GM13976 (cell line): ENCODE data around the gene GNAZ.

Experiments used
- DNase-seq: peaks from one replicate; pipeline ENCODE4 v3.0.0; 2012; ENCODE audit warnings: low spot score
- in situ Hi-C: fragments of 300-500 bp; cut with MboI; formaldehyde crosslinking; loops from one replicate; pipeline ENCODE4 v1.12.0; 2022; ENCODE audit warnings: low sequenced_read_pairs, mixed read lengths, inconsistent platforms; ENCODE audit not compliant: unreplicated experiment
- TF ChIP-seq, protein P1 (sequence below): IDR thresholded peaks from 2 replicates; pipeline ENCODE4 v1.5.1; 2012; ENCODE audit warnings: borderline replicate concordance, mild to moderate bottlenecking; ENCODE audit not compliant: insufficient read depth; ENCODE audit errors: extremely low read depth, missing control alignments, control extremely low read depth

GNAZ gene

DNA sequence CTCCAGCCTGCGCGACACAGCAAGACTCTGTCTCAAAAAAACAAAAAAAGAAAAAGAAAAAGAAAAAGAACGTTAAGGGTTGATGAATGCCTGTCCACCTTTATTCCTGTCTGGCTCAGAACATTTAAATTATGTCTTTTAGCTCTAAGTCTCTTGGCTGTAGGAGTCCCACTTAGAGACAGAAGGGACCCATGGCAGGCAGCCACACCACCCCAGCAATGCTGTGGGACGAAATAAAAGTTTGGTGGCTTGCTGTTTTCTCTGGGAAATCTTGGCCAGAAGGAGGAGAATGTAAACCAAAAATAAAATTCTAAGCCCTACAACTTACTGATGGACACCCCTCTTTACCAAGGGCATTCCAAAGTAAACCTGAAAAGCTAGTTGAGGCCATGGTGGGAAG lies 38.9 kb upstream of the GNAZ start:
- TF ChIP-seq, protein P1, sequence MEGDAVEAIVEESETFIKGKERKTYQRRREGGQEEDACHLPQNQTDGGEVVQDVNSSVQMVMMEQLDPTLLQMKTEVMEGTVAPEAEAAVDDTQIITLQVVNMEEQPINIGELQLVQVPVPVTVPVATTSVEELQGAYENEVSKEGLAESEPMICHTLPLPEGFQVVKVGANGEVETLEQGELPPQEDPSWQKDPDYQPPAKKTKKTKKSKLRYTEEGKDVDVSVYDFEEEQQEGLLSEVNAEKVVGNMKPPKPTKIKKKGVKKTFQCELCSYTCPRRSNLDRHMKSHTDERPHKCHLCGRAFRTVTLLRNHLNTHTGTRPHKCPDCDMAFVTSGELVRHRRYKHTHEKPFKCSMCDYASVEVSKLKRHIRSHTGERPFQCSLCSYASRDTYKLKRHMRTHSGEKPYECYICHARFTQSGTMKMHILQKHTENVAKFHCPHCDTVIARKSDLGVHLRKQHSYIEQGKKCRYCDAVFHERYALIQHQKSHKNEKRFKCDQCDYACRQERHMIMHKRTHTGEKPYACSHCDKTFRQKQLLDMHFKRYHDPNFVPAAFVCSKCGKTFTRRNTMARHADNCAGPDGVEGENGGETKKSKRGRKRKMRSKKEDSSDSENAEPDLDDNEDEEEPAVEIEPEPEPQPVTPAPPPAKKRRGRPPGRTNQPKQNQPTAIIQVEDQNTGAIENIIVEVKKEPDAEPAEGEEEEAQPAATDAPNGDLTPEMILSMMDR = no peak
- DNase-seq = no peak
- in situ Hi-C loops = no loop called here

DNA sequence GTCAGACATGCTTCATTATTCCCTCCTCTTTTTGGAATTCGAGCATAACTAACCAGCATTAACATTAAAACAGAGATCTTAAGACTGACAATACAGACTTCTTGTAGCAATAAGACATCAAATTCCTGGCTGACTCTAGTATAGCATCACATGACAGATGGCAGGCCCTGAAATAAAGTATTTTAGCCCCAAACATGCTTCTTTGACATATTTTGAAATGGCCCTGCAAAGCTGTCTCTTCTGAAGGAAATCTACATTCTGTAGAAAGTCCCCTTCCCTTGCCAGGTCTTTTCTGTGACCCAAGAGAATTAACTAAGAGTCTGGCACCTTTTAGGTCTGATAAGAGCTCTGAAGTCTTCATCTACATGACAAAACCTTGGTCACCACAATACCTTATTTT lies 38.5 kb upstream of the GNAZ start:
- in situ Hi-C loops = no loop called here

DNA sequence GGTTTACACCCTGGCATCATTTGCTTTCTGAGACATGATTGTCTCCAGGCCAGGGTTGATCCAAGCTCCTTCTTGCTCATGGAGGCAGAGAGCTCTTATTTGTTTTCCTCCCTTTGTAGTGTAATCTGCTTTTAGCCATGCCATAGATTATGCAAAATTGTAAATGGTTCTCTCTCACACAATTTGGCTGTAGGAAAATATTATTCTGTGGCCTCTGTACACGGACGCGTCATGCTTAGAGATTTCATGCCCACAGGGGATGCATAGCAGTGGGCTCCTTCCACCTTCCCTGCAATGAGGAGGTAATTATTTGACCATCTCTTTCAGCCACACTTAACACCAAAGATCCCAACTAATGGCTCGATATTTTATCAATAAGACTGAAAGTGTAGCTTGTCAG lies 37.7 kb upstream of the GNAZ start:
- in situ Hi-C loops = no loop called here
- TF ChIP-seq, protein P1 = no peak
- no peak for DNase-seq

More for the DNA sequence above, 38.5 kb upstream of the GNAZ start:
- TF ChIP-seq, protein P1 = no peak
- DNase-seq = no peak

DNA sequence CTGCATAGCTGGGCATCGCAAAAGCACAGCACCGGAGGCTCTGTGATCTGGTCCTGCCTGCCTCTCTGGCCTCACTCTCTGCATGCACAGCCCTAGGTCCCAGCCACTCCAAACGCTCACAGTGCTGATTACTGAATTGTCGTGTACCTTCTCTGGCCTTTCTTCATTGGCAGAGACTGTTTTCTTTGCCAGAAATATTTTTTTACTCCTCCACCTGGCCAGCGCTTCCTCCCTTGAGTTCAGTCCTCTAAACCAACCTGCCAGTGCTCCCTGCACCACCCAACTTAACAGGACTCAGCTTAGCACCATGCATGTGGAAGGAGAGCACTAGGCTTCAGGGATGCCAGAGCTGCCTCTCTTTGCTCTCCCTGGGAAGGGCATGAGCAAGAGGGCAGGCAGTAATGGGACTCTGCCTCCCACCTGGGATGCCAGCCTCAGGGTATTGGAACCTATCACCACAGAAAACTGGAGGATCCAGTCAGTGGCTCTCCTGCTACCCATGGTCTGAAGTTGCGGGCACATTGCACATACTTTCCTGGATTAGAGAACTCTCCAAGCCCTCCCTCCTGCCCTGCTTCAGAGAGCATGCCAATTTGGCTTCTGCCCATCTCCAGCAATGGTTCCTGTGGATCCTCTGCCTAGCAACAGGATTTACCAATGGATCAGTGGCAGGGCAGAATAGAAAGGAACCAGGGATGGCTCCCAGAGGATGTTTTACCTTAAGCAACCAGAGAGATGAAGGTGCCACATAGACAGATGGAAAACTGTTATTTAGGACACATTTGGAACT lies 37.0 kb upstream of the GNAZ start:
- in situ Hi-C loops = no loop called here
- TF ChIP-seq, protein P1 = no peak
- no peak for DNase-seq

DNA sequence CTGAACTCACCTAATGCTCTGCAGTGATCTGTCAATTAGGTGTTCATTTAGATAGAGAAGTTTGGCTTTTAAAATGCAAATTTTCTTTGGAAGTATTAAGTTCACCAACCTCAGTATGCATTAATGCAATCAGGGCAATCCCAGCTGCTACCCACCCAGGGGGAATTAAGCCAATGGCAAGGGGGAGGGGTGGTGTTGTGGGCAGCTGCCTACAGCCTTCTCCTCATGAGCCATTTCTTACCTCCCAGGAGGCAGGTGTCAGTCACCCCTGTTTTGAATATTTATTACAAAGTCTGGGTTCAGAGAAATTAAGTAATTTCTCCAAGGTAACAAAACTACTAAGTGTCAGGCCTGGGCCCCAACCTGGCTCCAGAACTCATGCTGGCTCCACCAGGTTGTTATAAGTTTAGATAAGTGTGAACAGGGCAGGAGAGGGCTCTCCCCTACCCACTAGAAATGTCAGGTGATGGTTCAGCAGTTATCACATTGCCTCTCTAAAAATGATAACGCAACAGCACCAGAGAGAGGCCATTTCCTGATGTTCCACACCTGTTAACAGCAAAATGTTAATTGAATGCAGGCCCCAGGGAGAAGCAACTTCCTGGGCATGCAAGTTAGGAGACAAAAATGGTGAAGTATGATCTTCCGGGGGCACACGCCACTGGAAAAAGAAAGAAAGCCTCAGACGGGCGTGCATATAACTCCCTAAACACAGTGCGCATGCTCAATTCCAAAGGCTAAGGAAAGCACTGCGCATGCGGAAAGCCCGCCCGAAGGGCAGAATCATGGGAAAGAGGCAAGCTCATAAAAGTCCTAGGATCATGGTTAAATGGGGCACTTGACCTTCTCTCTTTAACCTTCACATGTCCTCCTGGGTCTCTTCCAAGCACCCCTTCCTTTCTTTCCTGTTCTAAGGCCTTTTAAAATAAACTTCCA lies 35.4 kb upstream of the GNAZ start:
- DNase-seq = peak; percentile 2
- in situ Hi-C loops = no loop called here
- TF ChIP-seq, protein P1 = no peak

DNA sequence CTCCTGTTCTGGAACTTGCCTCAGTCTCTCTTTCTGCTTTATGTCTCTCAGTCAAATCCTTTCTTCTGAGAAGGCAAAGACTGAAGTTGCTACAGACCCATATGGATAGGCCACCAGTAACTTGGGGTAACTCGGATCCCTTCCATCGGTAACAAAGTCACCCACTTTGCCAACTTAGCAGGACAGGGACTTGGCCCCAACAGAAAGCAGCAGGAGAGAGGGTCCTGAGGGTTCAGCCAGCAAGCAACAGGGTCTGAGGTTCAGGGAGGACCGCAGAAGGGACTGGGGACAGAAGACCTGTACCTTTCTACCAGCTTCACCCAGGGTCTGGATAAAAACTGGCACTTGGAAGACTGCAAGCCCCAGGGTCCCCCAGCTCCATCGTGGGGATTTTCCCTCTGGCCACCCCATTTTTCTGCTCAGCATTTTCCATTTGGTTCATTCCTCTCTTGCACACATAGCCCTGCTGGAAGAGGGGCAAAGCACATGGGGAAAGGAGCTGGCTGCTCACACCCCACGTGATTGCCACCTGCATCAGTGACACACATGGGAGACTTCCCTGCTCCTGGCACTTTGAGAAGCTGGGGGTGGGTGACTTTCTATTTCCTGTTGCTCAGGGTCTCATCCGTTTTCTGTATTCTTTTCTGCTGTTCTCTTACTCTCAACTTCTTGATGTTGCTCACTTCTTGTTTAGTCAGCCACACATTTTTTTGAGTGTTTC lies 34.6 kb upstream of the GNAZ start:
- TF ChIP-seq, protein P1 = no peak
- in situ Hi-C loops = no loop called here
- no peak for DNase-seq
